Measurements from ENCODE around the gene AP1M2.
A peak's percentile ranks its signal among the peaks of the same experiment; 100 is the strongest.
"Not testable (repeated sequence)": the region's sequence is repeated elsewhere in the genome, so short reads cannot be mapped to it uniquely, and the experiment has no call there.

Gene AP1M2

GRCh38 chr19:10565028-10565566 lies 22.0 kb downstream of the AP1M2 start:
- DNase-seq (ENCODE audit: low spot score in 2 of 2) (peak; percentile 48 to 62), ATAC-seq (ENCODE audit: low read depth) (peak; percentile 16)
- no peaks in the 10 kb centered on the region for H3K9me3 Mint-ChIP-seq
- peaks cover 14% of the 10 kb centered on the region for H3K36me3 Mint-ChIP-seq
- H3K27ac Mint-ChIP-seq: peak overlapping the region; percentile 91
- peaks cover 24% of the 10 kb centered on the region for H3K4me1 Mint-ChIP-seq
- no peaks in the 10 kb centered on the region for H3K27me3 Mint-ChIP-seq
- peak overlapping the region; percentile 91 for H3K4me3 Mint-ChIP-seq

GRCh38 chr19:10562609-10563008 lies 24.5 kb downstream of the AP1M2 start:
- ATAC-seq (ENCODE audit: low read depth): no peak
- no peak overlapping the region for H3K4me3 Mint-ChIP-seq
- H3K36me3 Mint-ChIP-seq: peaks cover 23% of the 10 kb centered on the region
- no peak for DNase-seq (ENCODE audit: low spot score in 2 of 2)
- H3K27ac Mint-ChIP-seq: no peak overlapping the region
- no peaks in the 10 kb centered on the region for H3K9me3 Mint-ChIP-seq
- H3K4me1 Mint-ChIP-seq: peaks cover 21% of the 10 kb centered on the region
- H3K27me3 Mint-ChIP-seq: no peaks in the 10 kb centered on the region

DNA sequence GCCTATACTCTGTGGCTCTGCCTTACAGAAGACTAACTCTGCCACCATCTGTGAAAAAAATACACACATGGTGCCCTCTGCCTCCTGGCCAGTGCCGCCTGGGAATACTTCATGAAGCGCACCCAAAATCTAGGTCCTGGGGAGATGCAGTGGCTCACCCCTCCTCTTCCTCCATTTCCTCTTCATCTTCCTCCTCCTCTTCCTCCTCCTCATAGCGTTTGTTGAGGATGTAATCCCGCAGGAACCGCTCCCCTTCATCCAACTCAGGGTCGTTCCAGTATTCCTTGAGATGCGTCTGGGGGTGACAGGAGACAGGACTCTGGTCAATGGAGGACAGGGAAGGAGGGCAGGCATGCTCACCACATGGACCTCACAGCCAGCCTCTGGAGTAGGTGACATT lies 27.0 kb downstream of the AP1M2 start:
- Mint-ChIP-seq H3K27ac (no peak overlapping the region), H3K9me3 (no peaks in the 10 kb centered on the region), H3K36me3 (peaks cover 17% of the 10 kb centered on the region), H3K27me3 (no peaks in the 10 kb centered on the region), H3K4me1 (peaks cover 9% of the 10 kb centered on the region), H3K4me3 (no peak overlapping the region)
- no peak for DNase-seq (ENCODE audit: low spot score in 2 of 2)
- ATAC-seq (ENCODE audit: low read depth): no peak

- ATAC-seq (ENCODE audit: low read depth) (no peak), DNase-seq (ENCODE audit: low spot score in 2 of 2) (no peak)
- Mint-ChIP-seq H3K4me3 (no peak overlapping the region), H3K9me3 (no peaks in the 10 kb centered on the region), H3K27me3 (no peaks in the 10 kb centered on the region), H3K27ac (peak overlapping the region; percentile 42), H3K36me3 (peaks cover 15% of the 10 kb centered on the region), H3K4me1 (peaks cover 15% of the 10 kb centered on the region)
Observed at GRCh38 chr19:10557603-10558197, 29.4 kb downstream of the AP1M2 start.

GRCh38 chr19:10555610-10555973 lies 31.5 kb downstream of the AP1M2 start:
- no peaks in the 10 kb centered on the region for H3K9me3 Mint-ChIP-seq
- no peaks in the 10 kb centered on the region for H3K27me3 Mint-ChIP-seq
- H3K4me1 Mint-ChIP-seq: peaks cover 15% of the 10 kb centered on the region
- no peak for ATAC-seq (ENCODE audit: low read depth)
- no peak overlapping the region for H3K4me3 Mint-ChIP-seq
- DNase-seq (ENCODE audit: low spot score in 2 of 2): no peak
- H3K36me3 Mint-ChIP-seq: peaks cover 18% of the 10 kb centered on the region
- peak overlapping the region; percentile 35 for H3K27ac Mint-ChIP-seq

- ATAC-seq (ENCODE audit: low read depth) (no peak), DNase-seq (ENCODE audit: low spot score in 2 of 2) (no peak)
- Mint-ChIP-seq H3K4me1 (peaks cover 15% of the 10 kb centered on the region), H3K4me3 (no peak overlapping the region), H3K36me3 (peaks cover 16% of the 10 kb centered on the region), H3K27me3 (no peaks in the 10 kb centered on the region), H3K9me3 (no peaks in the 10 kb centered on the region), H3K27ac (peak overlapping the region; percentile 86)
Observed at GRCh38 chr19:10554760-10555609, 32.1 kb downstream of the AP1M2 start.

GRCh38 chr19:10553943-10554381 lies 33.1 kb downstream of the AP1M2 start:
- DNase-seq (ENCODE audit: low spot score in 2 of 2) (peak; percentile 42 to 54), ATAC-seq (ENCODE audit: low read depth) (peak; percentile 86)
- Mint-ChIP-seq H3K4me3 (peak overlapping the region; percentile 71), H3K4me1 (peaks cover 15% of the 10 kb centered on the region), H3K27me3 (no peaks in the 10 kb centered on the region), H3K9me3 (no peaks in the 10 kb centered on the region), H3K36me3 (peaks cover 14% of the 10 kb centered on the region), H3K27ac (peak overlapping the region; percentile 86)

- DNase-seq (ENCODE audit: low spot score in 2 of 2) (no peak), ATAC-seq (ENCODE audit: low read depth) (no peak)
- no peaks in the 10 kb centered on the region for H3K9me3 Mint-ChIP-seq
- peak overlapping the region; percentile 86 for H3K27ac Mint-ChIP-seq
- peaks cover 15% of the 10 kb centered on the region for H3K4me1 Mint-ChIP-seq
- no peaks in the 10 kb centered on the region for H3K27me3 Mint-ChIP-seq
- H3K4me3 Mint-ChIP-seq: peak overlapping the region; percentile 71
- H3K36me3 Mint-ChIP-seq: peaks cover 14% of the 10 kb centered on the region
Observed at GRCh38 chr19:10553087-10553667, 33.9 kb downstream of the AP1M2 start.

DNA sequence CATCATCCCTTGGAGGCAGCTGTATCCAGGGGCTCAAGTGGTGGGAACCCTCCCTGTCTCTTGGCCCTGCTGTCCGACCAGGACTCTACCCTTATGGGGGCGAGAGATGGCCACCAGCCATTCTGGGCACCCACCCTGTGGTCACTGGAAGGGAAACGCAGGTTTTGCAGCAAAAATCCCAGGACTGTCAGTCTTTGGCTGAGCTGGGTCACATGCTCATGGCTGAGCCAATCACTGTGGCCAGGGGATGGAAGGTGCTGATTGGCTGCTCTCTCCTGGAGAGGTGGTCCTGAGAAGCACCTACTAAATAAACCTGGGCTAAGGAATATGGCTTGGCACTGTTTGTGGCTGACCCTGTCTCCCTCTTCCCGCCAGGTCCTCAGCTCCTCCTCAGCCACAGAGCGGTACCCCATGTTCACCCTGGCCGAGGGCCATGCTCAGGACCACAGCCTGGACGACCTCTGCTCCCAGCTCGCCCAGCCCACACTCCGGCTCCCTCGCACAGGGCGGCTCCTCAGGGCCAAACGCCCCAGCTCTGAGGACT lies 34.5 kb downstream of the AP1M2 start:
- Mint-ChIP-seq H3K36me3 (peaks cover 12% of the 10 kb centered on the region), H3K27me3 (no peaks in the 10 kb centered on the region), H3K4me1 (peaks cover 15% of the 10 kb centered on the region), H3K9me3 (no peaks in the 10 kb centered on the region), H3K4me3 (no peak overlapping the region), H3K27ac (peak overlapping the region; percentile 86)
- ATAC-seq (ENCODE audit: low read depth) (no peak), DNase-seq (ENCODE audit: low spot score in 2 of 2) (no peak)

DNA sequence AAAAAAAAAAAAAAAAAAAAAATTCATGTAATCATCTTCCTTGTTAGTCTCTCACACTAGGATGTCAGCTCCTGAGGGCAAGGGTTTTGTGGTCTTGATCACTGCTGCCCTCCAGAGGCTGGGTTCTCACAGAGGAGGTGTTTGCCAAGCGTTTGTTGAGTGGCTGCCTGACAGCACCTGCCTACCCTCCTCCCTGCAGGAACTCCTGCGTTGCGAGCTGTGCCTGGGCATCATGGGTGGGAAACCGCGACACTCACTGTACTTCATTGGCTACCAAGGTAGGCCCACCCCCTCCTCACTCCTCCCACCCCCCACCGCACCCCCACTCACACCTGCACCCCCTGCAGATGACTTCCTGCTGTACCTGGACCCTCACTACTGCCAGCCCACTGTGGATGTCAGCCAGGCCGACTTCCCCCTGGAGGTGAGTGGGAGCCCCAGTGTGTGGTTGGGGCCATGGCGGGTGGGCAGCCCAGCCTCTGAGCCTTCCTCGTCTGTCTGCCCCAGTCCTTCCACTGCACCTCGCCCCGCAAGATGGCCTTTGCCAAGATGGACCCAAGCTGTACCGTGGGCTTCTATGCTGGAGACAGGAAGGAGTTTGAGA lies 35.3 kb downstream of the AP1M2 start:
- peaks cover 17% of the 10 kb centered on the region for H3K4me1 Mint-ChIP-seq
- DNase-seq (ENCODE audit: low spot score in 2 of 2): no peak

DNA sequence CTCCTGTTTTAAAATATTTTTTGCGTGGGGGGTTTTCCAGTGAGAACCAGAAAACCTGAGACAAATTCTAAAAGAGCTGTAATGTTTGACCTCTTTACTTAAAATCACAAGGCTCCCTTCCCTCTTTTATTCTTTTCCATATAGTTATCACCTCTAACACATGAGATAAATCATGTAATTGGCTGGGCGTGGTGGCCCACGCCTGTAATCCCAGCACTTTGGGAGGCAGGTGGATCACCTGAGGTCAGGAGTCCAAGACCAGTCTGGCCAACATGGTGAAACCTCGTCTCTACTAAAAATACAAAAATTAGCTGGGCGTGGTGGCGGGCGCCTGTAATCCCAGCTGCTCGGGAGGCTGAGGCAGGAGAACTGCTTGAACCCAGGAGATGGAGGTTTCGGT lies 36.1 kb downstream of the AP1M2 start:
- H3K36me3 Mint-ChIP-seq: peaks cover 14% of the 10 kb centered on the region
- not testable (repeated sequence) for H3K9me3 Mint-ChIP-seq; H3K27ac Mint-ChIP-seq; DNase-seq (ENCODE audit: low spot score in 2 of 2); H3K4me3 Mint-ChIP-seq; ATAC-seq (ENCODE audit: low read depth); H3K27me3 Mint-ChIP-seq
- peaks cover 17% of the 10 kb centered on the region for H3K4me1 Mint-ChIP-seq

More for the DNA sequence above, 35.3 kb downstream of the AP1M2 start:
- Mint-ChIP-seq H3K36me3 (peaks cover 14% of the 10 kb centered on the region), H3K27me3 (no peaks in the 10 kb centered on the region), H3K9me3 (no peaks in the 10 kb centered on the region), H3K4me3 (no peak overlapping the region), H3K27ac (peak overlapping the region; percentile 40)
- ATAC-seq (ENCODE audit: low read depth): no peak

DNA sequence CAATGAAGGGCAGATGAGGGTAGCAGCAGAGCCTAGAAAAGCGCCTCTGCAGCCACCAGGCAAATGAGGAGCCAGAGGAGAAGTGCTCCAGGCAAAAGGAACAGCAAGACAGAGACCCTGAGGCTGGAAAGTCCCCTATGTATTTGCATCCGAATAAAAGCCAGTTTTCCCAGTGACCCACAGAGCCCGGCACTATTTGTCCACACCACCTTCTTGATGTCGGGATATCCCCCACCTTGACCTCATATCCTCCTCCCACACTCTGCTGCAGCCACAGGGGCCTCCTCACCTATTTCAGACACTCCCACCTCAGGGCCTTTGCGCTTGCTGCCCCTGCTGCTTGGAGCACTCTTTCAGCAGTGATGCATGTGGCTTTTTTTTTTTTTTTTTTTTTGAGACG lies 36.8 kb downstream of the AP1M2 start:
- peaks cover 17% of the 10 kb centered on the region for H3K4me1 Mint-ChIP-seq

DNA sequence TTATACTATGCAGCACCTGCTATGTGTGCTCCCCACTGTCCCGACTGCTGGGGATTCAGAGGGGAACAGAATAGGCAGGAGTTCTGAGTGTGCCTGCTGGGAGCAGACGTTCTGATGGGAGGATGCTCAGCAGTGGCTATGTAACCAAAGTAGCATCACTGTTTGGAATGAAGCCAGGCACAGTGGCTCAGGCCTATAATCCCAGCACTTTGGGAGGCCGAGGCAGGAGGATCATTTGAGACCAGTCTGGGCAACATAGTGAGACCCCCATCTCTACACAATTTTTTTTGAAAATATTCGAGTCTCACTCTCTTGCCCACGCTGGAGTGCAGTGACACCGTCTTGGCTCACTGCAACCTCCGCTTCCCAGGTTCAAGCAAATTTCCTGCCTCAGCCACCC lies 37.4 kb downstream of the AP1M2 start:
- Mint-ChIP-seq H3K9me3 (no peaks in the 10 kb centered on the region), H3K36me3 (peaks cover 14% of the 10 kb centered on the region), H3K27me3 (no peaks in the 10 kb centered on the region), H3K4me1 (peaks cover 17% of the 10 kb centered on the region), H3K4me3 (no peak overlapping the region), H3K27ac (no peak overlapping the region)
- no peak for DNase-seq (ENCODE audit: low spot score in 2 of 2)
- no peak for ATAC-seq (ENCODE audit: low read depth)

More for the DNA sequence above, 36.8 kb downstream of the AP1M2 start:
- H3K4me3 Mint-ChIP-seq: no peak overlapping the region
- no peaks in the 10 kb centered on the region for H3K27me3 Mint-ChIP-seq
- DNase-seq (ENCODE audit: low spot score in 2 of 2) (no peak), ATAC-seq (ENCODE audit: low read depth) (no peak)
- peaks cover 14% of the 10 kb centered on the region for H3K36me3 Mint-ChIP-seq
- no peaks in the 10 kb centered on the region for H3K9me3 Mint-ChIP-seq
- no peak overlapping the region for H3K27ac Mint-ChIP-seq
